Ammon's horn (tissue), 1 donor: Measurements from ENCODE around the gene BLTP3B.

ENCODE experiments used
- DNase-seq: peaks from one replicate; pipeline ENCODE4 v3.0.0-alpha.2; 2016; ENCODE audit warnings: low spot score

Gene BLTP3B

DNA sequence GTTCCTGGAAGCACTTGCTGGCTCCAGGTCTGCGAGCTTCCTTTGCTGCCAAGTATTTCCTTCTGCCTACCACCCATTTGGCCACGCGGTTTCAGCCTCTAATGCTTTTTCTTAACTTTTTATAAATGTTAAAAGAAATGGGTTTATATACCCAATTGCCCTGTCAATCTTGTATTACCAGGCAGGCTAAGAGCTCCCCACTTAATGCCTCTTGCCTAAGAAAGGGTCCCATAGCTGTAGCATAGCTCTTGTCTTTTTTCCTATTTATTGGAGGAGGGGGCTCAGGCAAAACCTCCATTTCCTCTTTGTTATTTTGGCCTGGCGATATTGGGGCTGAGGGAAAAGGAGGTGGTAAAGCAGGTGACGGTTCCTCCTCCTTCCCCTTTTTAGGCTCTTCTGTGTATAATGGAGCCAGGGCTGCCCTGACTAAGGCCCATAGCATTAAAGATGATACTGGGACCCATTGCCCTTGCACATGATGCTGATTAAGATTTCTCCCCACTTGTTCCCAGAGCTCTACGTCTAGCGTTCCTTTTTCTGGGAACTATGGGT, 21.6 kb upstream of the BLTP3B start:
- no peak for DNase-seq

GRCh38 chr12:100163416-100164152, 20.9 kb upstream of the BLTP3B start:
- peak; percentile 87 for DNase-seq

- DNase-seq = no peak
These were observed 16.9 kb upstream of the BLTP3B start for GRCh38 chr12:100159391-100160104.

GRCh38 chr12:100158535-100158934, 15.9 kb upstream of the BLTP3B start:
- DNase-seq = no peak

- DNase-seq = no peak
These were observed 14.8 kb upstream of the BLTP3B start for GRCh38 chr12:100157427-100157821.

DNA sequence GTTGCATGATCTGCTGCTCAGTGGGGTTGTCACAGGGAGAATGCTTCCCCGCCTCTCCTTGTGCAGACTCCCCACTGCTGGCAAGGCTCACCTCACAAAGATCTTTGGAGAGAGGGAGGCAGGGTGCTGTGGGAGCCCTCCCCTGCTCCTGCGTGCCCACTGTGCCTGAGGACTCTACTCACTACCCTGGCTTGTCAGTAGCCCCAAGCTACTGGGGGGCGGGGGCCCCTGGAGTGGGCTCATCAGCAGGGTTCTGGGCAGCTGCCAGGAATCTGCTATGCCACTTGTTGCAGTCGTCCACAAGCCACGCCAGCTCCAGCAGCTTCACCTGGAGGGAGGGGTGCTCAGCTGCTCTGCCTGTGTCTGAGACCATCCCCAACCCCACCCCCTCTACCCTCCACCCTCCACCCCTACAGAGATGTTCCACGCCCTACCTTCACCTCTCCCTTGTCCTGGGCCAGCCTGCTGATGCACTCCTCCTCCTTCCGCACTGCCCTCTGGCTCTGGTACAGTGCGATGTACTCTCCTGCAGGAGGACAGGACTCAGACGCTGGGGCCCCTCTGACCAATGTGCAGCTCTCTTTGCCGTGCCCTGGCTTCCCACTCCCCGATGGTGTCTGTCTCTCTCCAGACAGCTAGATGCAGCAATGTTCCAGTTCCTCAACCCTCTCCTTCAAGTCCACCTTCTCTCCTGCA, 14.2 kb upstream of the BLTP3B start:
- no peak for DNase-seq

GRCh38 chr12:100154474-100155247, 12.0 kb upstream of the BLTP3B start:
- DNase-seq = peak; percentile 52

DNA sequence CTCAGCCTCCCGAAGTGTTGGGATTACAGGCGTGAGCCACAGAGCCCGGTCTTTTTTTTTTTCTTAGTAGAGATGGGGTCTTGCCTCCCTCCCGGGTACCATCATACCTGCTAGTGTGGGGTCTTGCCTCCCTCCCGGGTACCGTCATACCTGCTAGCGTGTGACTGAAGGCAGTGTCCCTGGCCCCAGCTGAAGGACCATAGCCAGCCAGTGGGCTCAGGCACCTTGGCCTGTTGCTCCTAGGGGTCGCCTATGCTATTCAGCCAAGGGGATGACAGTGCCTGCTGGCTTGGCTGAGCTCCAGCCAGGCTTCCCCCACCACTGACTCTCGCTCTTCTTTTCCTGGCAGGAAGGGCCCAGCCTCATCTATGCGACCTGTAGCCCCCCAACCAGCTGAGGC, 10.5 kb upstream of the BLTP3B start:
- DNase-seq = no peak

GRCh38 chr12:100151769-100152168, 9.1 kb upstream of the BLTP3B start:
- no peak for DNase-seq

DNA sequence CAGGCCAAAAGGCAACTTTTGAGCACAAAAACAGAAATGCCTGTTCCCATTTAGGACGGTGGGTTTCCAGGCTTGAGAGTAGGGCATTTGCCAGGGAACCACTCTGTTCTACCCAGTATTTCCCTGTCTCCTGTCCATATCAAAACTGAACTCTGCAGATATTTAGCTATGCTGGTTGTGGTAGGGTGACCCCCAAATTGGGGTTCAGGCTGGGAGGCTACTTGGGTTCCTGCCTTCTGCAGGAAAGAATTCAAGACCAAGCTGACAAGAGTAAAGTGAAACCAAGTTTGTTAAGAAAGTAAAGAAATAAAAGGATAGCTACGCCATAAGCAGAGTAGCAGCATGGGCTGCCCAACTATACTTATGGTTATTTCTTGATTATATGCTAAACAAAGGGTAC, 3.6 kb upstream of the BLTP3B start:
- DNase-seq = no peak

GRCh38 chr12:100145643-100146042, 3.0 kb upstream of the BLTP3B start:
- DNase-seq = no peak

DNA sequence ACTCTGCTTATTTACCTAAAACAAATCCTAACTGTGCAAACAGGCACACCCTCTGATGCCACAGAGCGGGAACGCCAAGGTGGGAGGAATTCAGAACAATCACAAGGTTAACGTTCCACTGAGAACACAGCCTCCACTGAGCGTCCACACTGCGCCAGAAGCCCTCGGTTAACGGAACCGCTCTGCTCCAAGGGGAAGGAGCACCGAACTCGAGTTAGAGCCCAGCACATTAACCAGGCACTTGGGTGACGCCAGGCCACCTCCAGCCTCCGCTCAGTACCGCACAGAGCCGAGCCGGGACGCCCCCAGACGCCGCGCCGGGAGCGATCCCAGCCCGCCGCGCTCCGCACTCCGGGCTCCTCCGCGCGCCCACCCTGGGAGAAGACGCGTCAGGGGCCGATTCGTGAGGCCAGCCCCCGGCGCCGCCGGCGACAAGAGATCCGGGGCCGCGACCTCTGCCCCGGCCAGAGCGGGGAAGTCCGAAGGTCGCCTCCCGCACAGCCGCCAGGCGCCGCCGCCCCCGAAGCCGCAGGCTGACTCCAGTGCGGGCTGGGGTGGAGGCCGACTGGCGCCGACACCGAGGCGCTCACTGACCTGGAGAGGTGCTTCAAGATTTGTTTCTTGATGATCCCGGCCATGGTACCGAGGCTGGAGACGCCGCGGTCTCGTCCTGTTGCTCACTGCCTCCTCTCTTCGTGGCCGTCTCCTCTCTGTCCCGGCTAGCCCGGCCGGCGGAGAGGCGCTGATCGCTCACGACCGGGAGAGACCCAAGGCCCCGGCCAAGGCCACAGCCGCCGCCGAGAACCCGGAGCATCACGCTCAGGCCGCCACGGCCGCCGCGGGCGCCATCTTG, 450 bp downstream of the BLTP3B start:
- peak; percentile 62 for DNase-seq

DNA sequence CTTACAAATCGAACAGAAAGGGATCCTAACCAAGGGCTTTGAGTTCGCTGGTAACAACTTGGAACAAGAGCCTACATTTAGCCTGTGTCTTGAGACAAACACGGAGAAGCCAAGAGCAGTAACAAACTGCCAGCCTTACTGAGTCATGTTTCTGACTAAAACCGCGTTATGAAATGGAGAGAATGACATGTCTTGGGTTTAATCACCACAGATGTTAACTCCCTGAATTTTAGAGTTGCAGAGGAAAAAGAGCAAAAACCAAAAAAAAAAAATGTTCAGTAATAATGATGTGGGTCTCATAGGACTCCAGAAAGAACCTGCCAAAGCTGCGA, 1.0 kb downstream of the BLTP3B start:
- DNase-seq = peak; percentile 49

DNA sequence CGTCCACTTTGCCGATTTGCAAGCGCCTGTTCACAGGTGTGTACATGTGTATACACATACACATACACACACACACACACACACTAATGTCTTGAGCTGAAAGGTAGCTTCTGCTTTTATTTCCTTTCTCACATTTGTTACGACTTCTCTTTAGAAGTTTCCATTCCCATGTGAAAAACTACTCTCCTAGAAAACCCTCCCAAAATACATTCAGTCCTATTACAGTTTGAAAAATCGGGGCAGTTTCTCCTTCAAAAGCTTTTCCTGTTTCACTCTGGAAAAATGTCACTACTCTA, 3.9 kb downstream of the BLTP3B start:
- DNase-seq = no peak

- DNase-seq = peak; percentile 74
These were observed 4.4 kb downstream of the BLTP3B start for GRCh38 chr12:100138048-100138802.

DNA sequence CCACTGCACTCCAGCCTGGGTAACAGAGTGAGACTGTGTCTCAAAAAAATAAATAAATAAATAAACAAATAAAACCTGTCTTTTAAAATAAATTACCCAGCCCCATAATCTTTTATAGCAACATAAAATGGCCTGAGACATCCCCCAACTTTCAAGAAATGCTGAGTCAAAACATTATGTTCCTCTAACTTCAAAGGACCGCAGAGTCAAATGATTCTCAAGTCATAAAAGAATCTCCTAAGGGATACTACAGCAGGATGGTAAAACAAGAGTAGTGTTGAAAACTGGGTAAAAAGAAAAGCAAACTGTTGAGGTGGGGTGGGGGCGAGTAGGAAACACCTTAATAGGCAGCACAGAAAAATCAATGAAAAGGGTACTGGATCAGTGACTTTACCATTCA, 9.5 kb downstream of the BLTP3B start:
- DNase-seq = no peak

DNA sequence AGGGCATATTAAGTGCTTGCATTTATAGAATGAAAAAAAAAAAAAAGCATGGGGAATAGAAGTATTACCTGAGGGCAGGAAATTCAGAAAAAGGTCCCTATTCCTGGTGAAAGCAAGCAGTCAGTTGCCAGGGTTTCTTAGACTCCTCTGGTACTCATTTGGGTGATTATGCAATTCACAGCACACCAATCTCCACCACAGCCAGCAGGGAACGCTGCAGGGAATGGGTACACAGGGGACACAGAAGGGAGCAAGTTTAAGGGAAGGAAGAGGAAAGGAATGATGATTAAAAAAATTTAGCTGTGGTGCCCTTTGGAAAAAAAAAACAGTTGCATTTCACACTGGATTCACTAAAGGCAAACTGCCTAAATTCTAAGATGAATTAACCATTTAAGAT, 14.2 kb downstream of the BLTP3B start:
- peak; percentile 69 for DNase-seq

GRCh38 chr12:100127766-100128511, 14.7 kb downstream of the BLTP3B start:
- DNase-seq = no peak

DNA sequence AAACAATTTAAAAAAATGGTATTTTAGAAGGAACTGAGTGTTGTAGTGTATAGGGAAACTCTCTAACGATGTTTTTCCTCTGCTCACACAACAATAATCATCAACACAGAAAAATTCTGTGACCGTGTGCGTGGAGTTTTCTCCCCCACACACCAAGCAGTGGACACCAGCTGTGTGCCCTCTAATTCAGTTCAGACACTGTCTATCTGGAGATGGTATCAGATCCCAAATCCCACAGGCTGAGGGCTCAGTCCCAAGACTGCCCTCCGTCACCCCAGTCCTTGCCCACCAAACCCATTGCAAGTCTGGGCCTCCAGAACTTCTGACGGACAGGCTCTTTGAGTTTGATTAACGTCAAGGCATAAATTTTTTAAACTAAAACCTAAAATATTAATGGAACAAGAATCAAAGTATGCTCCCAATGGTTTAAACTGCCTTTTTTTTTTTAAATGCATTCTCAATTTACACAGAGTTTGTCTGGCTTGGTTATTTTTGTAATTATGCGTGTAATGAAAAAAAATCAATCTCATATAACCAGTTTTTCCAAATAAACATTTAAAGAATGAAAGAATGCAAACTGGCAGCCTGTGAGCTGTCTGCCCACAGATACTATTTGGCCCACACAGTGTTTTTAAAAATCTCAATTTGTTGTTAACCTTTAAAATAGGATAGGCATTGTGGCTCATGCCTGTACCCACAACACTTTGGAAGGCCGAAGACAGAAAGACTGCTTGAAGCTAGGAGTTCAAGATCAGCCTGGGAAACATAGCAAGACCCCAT, 19.2 kb downstream of the BLTP3B start:
- DNase-seq = no peak
